Measurements from ENCODE around the gene GTF3C6.

DNA sequence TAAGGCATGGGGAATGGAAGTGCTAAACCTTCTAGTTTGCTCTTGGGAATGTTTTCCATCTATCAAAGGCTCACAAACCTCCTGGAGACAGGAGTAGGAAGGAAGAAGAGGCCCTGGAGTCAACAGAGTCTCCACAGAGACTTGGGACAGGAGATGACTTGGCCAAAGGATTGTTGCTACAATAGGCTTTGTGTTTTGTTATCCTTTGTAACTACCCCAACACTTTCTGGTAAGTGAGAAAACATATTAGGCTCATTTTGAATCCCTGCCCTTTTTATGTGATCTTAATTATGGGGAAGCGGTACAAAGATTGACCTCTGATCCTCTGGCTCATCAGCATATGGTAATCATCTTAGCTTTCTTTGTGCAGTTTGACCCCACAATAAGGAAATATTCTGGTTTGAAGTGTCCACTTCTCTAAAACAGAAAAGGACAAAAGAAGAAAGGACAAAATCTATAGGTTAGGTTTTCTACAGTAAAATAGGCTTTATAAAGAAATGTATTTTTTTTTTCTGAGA lies 24.1 kb upstream of the GTF3C6 start:
- TF ChIP-seq CREM (IDR thresholded peaks at IDR 0.05; ENCODE audit: low read depth) (no peak), POLR2A (IDR thresholded peaks at IDR 0.05; ENCODE audit: low read depth, low read length) (no peak), EGR1 (IDR thresholded peaks at IDR 0.05; ENCODE audit: borderline replicate concordance in 1 of 2, low read depth in 2 of 2, low read length in 2 of 2) (no peak), SP1 (IDR thresholded peaks at IDR 0.05; ENCODE audit: low read depth, low read length) (no peak), REST (IDR thresholded peaks at IDR 0.05; ENCODE audit: low read depth, low read length) (no peak)

Measured in GM12878 (cell line).